Neutrophil (primary cell): ENCODE results near the gene POLR2M.

ENCODE experiments used
- H3K27ac ChIP-seq: fragments of 200-600 bp; sonication (generic); 2 replicates; pipeline ENCODE4 v1.5.1; 2016; ENCODE audit warnings: mild to moderate bottlenecking, moderate library complexity
- H3K27me3 ChIP-seq: fragments of 200-600 bp; sonication (generic); 2 replicates; pipeline ENCODE4 v1.6.0; 2016; ENCODE audit warnings: mild to moderate bottlenecking
- H3K36me3 ChIP-seq: fragments of 200-600 bp; sonication (generic); 2 replicates; pipeline ENCODE4 v1.5.1; 2017
- H3K4me1 ChIP-seq, 2 experiments: fragments of 200-600 bp in 1 of 2; sonication (generic) in 1 of 2; 1 replicate in 1 of 2; 2 replicates in 1 of 2; pipeline versions ENCODE4 v1.5.1 to v1.6.1; 2013 to 2016; ENCODE audit warnings: low read depth in 1 of 2, low read length in 1 of 2, mild to moderate bottlenecking in 1 of 2, moderate library complexity in 1 of 2; ENCODE audit not compliant: control insufficient read depth in 1 of 2, insufficient read depth in 1 of 2
- H3K4me3 ChIP-seq, 2 experiments: fragments of 200-600 bp in 1 of 2; sonication (generic) in 1 of 2; 1 replicate in 1 of 2; 2 replicates in 1 of 2; pipeline ENCODE4 v1.5.1; 2013 to 2016; ENCODE audit warnings: low read depth in 1 of 2, low read length in 1 of 2, mild to moderate bottlenecking in 1 of 2, moderate library complexity in 1 of 2
- H3K9me3 ChIP-seq: fragments of 200-600 bp; sonication (generic); 2 replicates; pipeline ENCODE4 v1.5.1; 2016
- TF ChIP-seq, protein P1 (sequence below): fragments of 200-600 bp; sonication (generic); IDR thresholded peaks from 2 replicates; pipeline ENCODE4 v1.5.1; 2016; ENCODE audit warnings: antibody characterized with exemption

The POLR2M gene

DNA sequence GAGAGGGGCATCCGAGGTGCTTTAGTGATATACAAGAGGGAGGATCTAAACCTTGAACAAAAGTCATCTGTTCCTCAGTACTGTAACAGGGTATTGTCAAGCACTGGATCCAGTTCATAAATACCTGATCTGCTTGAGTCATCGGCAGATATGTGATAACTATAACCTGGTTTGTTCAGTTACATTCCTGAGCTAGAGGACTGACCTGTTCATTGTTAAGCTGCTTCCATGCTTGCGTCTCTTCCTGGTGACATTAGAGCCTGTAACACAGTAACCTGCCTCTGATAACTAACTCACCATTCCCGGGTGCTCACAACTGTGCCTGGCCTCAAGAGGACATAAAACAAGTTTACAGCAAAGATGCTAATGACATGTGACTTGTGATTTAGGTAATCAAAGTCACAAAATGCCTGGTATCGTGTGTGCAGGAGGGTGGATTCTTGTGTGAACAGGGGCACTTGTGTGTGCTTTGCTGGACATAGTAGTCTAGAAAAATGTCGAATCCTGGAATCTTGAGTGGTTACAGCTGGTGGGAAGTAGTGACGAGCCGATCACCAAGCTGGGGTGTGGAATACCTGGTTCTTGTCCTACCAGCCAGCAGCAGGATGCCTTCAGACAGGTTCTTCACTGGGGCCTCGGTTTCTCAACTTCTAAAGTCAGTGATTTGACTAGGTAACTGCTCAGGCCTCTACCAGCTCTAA is 30.9 kb upstream of the POLR2M start:
- H3K36me3 ChIP-seq = no peaks in the 10 kb centered on the region
- H3K4me1 ChIP-seq = no peaks in the 10 kb centered on the region
- no peak overlapping the region for H3K4me3 ChIP-seq
- TF ChIP-seq, protein P1, sequence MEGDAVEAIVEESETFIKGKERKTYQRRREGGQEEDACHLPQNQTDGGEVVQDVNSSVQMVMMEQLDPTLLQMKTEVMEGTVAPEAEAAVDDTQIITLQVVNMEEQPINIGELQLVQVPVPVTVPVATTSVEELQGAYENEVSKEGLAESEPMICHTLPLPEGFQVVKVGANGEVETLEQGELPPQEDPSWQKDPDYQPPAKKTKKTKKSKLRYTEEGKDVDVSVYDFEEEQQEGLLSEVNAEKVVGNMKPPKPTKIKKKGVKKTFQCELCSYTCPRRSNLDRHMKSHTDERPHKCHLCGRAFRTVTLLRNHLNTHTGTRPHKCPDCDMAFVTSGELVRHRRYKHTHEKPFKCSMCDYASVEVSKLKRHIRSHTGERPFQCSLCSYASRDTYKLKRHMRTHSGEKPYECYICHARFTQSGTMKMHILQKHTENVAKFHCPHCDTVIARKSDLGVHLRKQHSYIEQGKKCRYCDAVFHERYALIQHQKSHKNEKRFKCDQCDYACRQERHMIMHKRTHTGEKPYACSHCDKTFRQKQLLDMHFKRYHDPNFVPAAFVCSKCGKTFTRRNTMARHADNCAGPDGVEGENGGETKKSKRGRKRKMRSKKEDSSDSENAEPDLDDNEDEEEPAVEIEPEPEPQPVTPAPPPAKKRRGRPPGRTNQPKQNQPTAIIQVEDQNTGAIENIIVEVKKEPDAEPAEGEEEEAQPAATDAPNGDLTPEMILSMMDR = no peak
- no peaks in the 10 kb centered on the region for H3K9me3 ChIP-seq
- peaks cover 26% of the 10 kb centered on the region for H3K27me3 ChIP-seq
- H3K27ac ChIP-seq = no peak overlapping the region

DNA sequence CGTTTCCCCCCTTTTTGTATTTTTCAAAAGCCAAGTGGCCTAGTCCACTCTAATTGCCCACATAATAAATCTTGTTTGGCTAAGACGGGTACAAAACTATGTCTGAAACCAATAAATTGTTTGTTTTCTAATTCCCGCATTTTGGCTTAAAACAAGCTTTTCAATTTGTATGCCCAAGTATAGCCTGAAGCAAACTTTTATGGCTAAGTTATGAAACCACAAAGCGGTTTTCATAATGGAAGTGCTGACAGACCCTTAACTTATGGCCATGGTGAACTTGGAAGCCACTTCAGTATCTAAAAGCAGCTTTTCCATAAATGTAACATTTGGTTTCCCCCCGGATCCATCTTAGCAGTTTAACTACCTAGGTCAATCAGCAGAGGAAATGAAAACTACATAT is 29.9 kb upstream of the POLR2M start:
- TF ChIP-seq, protein P1 = no peak
- Histone ChIP-seq H3K9me3 (no peaks in the 10 kb centered on the region), H3K27ac (no peak overlapping the region), H3K27me3 (peaks cover 18% of the 10 kb centered on the region), H3K4me3 (no peak overlapping the region), H3K36me3 (no peaks in the 10 kb centered on the region), H3K4me1 (no peaks in the 10 kb centered on the region)

DNA sequence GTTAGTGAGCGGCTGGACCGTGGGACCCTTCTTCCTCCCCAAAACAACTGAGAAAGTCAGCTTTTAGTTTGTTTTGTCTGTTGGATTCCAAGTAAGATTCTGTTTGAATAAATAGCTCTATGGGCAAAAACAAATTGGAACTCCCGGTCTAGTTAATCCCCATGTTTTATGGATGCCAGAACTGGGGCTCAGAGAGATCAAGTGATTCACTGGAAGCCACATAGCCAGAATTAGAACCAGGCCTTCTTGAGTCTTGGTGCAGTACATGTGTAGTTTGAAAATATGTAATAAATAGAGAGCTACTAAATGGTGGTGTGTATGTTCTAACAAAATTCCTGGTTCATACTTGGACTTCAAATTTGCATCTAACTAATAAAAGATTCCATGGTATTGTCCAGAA is 29.3 kb upstream of the POLR2M start:
- H3K36me3 ChIP-seq = no peaks in the 10 kb centered on the region
- no peaks in the 10 kb centered on the region for H3K9me3 ChIP-seq
- no peak overlapping the region for H3K4me3 ChIP-seq
- H3K27me3 ChIP-seq = peaks cover 12% of the 10 kb centered on the region
- TF ChIP-seq, protein P1 = no peak
- H3K4me1 ChIP-seq = no peaks in the 10 kb centered on the region
- H3K27ac ChIP-seq = no peak overlapping the region

DNA sequence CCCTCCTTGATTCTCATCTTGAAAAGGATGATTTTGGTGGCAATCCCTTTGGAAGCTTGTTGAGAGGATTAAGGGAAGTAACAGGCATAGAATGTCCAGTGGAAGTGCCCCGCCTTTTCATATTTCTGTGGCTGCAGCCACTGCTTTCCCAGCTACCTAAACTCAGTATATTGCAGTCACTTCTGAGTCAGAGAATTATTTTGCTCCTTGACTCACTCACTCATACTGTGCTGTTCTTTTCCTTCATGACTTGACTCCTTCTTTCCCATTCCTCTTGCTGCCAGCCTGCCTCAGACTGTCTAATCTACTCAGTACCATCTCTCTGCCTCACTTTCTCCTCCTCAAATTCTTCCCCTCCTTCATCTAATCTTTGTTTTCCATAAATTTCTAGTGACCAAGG is 26.5 kb upstream of the POLR2M start:
- Histone ChIP-seq H3K27ac (no peak overlapping the region), H3K9me3 (no peaks in the 10 kb centered on the region), H3K27me3 (peaks cover 4% of the 10 kb centered on the region), H3K4me3 (no peak overlapping the region), H3K36me3 (no peaks in the 10 kb centered on the region), H3K4me1 (no peaks in the 10 kb centered on the region)
- TF ChIP-seq, protein P1 = no peak

DNA sequence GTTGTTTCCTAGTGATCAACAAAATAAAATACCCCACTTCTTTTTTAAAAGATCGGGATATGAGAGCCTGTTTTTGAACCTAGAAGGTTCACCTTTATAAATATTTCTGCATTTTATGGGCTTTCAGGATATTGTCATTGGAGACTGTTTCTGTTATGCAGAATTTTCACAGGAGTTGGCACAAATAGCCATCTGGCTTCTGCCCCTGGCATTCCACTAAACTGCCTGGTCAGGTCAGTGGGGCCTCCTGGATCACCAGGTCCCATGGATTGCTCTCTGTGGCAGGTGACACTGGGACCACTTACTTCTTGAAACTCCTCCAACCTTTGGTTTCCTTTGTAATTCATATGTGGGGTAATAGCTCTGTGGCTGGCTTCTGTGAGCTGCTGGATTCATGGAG is 25.5 kb upstream of the POLR2M start:
- Histone ChIP-seq H3K4me3 (no peak overlapping the region), H3K27me3 (no peaks in the 10 kb centered on the region), H3K27ac (no peak overlapping the region), H3K4me1 (no peaks in the 10 kb centered on the region), H3K9me3 (no peaks in the 10 kb centered on the region), H3K36me3 (no peaks in the 10 kb centered on the region)
- TF ChIP-seq, protein P1 = no peak
